Neural crest cell (in vitro differentiated cells): ENCODE results near the gene BAZ1A. TPM values are rescaled to one million over a fixed set of nuclear protein-coding genes. Genes with fewer than 3 reads are reported as not detected.

Experiments
- DNase-seq: peaks from one replicate; pipeline ENCODE4 v3.0.0; 2021; ENCODE audit warnings: low read depth, mixed read lengths, low spot score
- H3K27ac Mint-ChIP-seq: one replicate; pipeline ENCODE4 v1.8.0; 2021; ENCODE audit warnings: mild to moderate bottlenecking, mixed read lengths; ENCODE audit not compliant: unreplicated experiment
- H3K27me3 Mint-ChIP-seq: 2 replicates; pipeline ENCODE4 v1.8.0; 2021; ENCODE audit warnings: low read depth, mild to moderate bottlenecking, mixed read lengths
- H3K36me3 Mint-ChIP-seq: 2 replicates; pipeline ENCODE4 v1.8.0; 2021; ENCODE audit warnings: low read depth, mild to moderate bottlenecking, mixed read lengths
- H3K4me1 Mint-ChIP-seq: 2 replicates; pipeline ENCODE4 v1.8.0; 2021; ENCODE audit warnings: mixed read lengths
- H3K4me3 Mint-ChIP-seq: one replicate; pipeline ENCODE4 v1.8.0; 2021; ENCODE audit warnings: mild to moderate bottlenecking, mixed read lengths
- H3K9me3 Mint-ChIP-seq: 2 replicates; pipeline ENCODE4 v1.8.0; 2021; ENCODE audit warnings: mixed read lengths
- total RNA-seq: library from RNA; stranded (reverse); gene quantifications from 2 replicates; pipeline ENCODE4 v1.2.1, GENCODE V29; 2021
- TF ChIP-seq, protein P1 (sequence below): fragments of 200-600 bp; sonication (generic); conservative IDR thresholded peaks from 2 replicates; pipeline ENCODE4 v1.5.0; 2021; ENCODE audit warnings: antibody characterized with exemption, mild to moderate bottlenecking

The BAZ1A gene
- total RNA-seq, 1 donor from 2014 or later: 50.2 TPM

DNA sequence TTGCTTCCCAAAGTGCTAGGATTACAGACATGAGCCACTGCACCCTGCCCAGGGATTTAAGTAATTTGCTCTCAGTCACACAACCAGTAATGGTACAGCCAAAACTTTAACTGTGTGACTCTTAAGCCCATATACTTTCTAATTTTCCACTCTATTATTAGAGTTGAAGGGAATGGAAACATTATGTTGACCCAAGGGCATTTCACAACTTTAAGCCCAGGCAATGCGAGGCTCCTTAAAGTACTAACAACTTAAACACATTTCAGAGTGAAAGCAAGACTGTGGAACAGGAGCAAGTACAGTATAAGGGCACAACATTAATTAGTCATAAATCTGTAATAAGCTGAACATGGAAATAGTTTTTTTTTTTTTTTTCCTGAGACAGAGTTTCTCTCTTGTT lies 39.8 kb downstream of the BAZ1A start:
- TF ChIP-seq, protein P1, sequence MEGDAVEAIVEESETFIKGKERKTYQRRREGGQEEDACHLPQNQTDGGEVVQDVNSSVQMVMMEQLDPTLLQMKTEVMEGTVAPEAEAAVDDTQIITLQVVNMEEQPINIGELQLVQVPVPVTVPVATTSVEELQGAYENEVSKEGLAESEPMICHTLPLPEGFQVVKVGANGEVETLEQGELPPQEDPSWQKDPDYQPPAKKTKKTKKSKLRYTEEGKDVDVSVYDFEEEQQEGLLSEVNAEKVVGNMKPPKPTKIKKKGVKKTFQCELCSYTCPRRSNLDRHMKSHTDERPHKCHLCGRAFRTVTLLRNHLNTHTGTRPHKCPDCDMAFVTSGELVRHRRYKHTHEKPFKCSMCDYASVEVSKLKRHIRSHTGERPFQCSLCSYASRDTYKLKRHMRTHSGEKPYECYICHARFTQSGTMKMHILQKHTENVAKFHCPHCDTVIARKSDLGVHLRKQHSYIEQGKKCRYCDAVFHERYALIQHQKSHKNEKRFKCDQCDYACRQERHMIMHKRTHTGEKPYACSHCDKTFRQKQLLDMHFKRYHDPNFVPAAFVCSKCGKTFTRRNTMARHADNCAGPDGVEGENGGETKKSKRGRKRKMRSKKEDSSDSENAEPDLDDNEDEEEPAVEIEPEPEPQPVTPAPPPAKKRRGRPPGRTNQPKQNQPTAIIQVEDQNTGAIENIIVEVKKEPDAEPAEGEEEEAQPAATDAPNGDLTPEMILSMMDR: no peak
- H3K4me1 Mint-ChIP-seq: peaks cover 14% of the 10 kb centered on the region
- peaks cover 3% of the 10 kb centered on the region for H3K9me3 Mint-ChIP-seq
- no peak overlapping the region for H3K27ac Mint-ChIP-seq
- no peak overlapping the region for H3K4me3 Mint-ChIP-seq
- no peak for DNase-seq
- peaks cover 6% of the 10 kb centered on the region for H3K36me3 Mint-ChIP-seq
- H3K27me3 Mint-ChIP-seq: no peaks in the 10 kb centered on the region

DNA sequence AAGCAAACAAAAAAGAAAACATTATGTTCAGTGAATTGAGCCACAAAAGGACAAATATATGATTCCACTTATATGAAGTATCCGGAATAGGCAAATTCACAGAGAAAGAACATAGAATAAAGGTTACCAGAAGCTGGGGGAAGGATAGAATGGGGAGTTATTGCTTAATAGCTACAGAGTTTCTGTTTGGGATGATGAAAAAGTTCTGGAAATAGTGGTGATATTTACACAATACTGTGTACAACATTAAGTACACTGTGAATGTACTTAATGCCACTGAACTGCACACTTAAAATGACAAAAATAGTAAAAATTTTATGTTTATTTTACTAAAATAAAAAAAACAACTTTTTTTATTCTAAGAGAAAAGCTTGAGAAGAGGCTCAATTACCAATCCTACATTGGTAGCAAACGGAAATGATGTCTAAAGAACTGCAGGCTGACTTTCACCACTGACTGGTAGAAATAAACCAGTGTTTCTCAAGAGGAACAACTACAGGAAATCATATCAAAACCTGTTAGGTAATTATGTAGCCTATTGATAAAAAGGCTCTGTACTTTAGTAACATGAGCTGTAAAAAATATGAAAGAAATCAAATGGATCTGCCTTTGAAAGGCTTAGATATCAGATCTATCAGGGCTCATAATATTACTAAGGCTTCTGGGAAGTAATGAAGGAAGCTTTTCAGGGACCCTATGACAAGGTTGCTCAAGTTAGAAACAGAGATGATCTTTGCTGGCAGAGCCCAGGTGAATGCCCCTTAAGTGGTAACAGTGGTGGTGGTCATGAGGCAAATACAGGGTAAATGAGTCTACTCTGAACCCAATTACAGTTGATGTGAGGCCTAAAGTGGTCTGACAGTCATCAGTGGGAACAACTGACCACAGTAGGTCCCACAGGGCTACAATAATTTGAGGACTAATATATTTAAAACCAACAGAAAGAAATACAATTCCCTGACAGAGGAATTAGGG lies 41.3 kb downstream of the BAZ1A start:
- Mint-ChIP-seq H3K4me3 (no peak overlapping the region), H3K36me3 (peaks cover 9% of the 10 kb centered on the region), H3K9me3 (peaks cover 3% of the 10 kb centered on the region), H3K27ac (peak overlapping the region; percentile 60), H3K4me1 (peaks cover 11% of the 10 kb centered on the region), H3K27me3 (no peaks in the 10 kb centered on the region)
- TF ChIP-seq, protein P1: no peak
- no peak for DNase-seq

DNA sequence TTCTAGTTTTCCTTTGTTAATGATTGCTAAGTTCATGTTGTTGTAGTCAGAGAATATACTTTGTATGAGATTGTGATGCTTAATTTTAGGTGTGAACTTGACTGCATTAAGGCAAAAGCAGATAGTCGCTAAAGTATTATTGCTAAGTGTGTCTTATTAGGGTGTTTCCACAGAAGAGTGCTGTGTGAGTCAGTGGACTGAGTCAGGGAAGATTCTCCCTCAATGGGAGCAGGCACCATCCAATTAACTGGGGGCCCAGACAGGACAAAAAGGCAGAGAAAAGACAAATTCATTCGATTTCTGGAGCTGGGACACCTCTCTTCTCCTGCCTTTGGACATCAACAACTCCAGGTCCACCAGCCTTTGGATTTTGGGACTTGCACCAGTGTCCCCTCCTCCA lies 48.5 kb downstream of the BAZ1A start:
- Mint-ChIP-seq H3K27ac (no peak overlapping the region), H3K36me3 (peaks cover 27% of the 10 kb centered on the region), H3K9me3 (peaks cover 2% of the 10 kb centered on the region), H3K4me1 (no peaks in the 10 kb centered on the region), H3K4me3 (no peak overlapping the region), H3K27me3 (no peaks in the 10 kb centered on the region)
- TF ChIP-seq, protein P1: no peak
- DNase-seq: no peak

DNA sequence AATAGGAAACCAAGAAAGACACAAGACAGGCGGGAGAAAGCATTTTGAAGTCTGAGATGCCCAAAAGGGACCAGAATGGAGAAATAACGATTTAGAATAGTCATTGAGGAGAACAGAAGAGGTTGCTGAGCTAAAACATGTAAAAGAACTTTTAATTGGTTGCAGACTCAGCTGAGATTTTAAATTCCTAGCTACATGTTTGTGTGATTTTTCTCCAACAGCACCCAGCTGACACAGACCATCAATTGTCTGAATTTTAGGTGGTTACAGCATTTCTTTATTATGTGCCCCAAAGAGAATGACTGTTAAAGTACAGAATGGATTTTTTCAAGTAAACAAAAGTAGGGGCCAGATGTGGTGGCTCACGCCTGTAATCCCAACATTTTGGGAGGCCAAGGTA lies 50.3 kb downstream of the BAZ1A start:
- H3K4me1 Mint-ChIP-seq: no peaks in the 10 kb centered on the region
- TF ChIP-seq, protein P1: no peak
- H3K27me3 Mint-ChIP-seq: no peaks in the 10 kb centered on the region
- peaks cover 6% of the 10 kb centered on the region for H3K9me3 Mint-ChIP-seq
- H3K4me3 Mint-ChIP-seq: no peak overlapping the region
- no peak for DNase-seq
- H3K36me3 Mint-ChIP-seq: peaks cover 39% of the 10 kb centered on the region
- no peak overlapping the region for H3K27ac Mint-ChIP-seq

DNA sequence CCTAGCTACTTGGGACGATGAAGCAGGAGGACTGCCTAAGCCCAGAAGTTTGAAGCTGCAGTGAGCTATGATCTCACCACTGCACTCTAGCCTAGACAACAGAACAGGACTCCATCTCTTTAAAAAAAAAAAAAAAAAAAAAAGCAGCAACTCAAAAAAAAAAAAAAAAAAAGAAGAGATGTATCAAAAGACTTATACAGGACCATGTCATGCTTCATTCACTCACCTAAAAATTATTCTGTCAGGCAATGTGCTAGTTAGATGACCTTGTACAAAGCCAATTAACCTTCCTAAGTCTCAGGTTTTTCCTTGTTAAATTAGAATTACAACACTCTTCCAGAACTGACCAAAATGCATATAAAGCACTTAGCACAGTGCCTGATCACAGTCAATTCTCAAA lies 50.9 kb downstream of the BAZ1A start:
- TF ChIP-seq, protein P1: no peak
- no peak for DNase-seq
- no peaks in the 10 kb centered on the region for H3K4me1 Mint-ChIP-seq
- H3K36me3 Mint-ChIP-seq: peaks cover 39% of the 10 kb centered on the region
- no peaks in the 10 kb centered on the region for H3K27me3 Mint-ChIP-seq
- peaks cover 6% of the 10 kb centered on the region for H3K9me3 Mint-ChIP-seq
- no peak overlapping the region for H3K27ac Mint-ChIP-seq
- no peak overlapping the region for H3K4me3 Mint-ChIP-seq
